Fibroblast of the aortic adventitia (primary cell): ENCODE results near the gene VAV2. TPM values are rescaled to one million over a fixed set of nuclear protein-coding genes. Genes with fewer than 3 reads are reported as not detected.

Source experiments
- DNase-seq: peaks from one replicate; pipeline ENCODE4 v3.0.0-alpha.2; 2010; ENCODE audit warnings: low read depth
- H3K4me3 ChIP-seq: 2 replicates; pipeline ENCODE4 v1.5.1; 2011; ENCODE audit warnings: low read depth, mild to moderate bottlenecking, control low read depth, low read length, moderate library complexity
- CTCF ChIP-seq: IDR thresholded peaks from 2 replicates; pipeline ENCODE4 v1.5.1; 2011; ENCODE audit warnings: mild to moderate bottlenecking, low read length, control low read depth, inconsistent platforms; ENCODE audit not compliant: insufficient read depth
- total RNA-seq: library from RNA; depleted of rRNA; stranded (reverse); fragments of >200 nt; gene quantifications from 2 replicates; pipeline ENCODE4 v1.2.3, GENCODE V29; 2012; ENCODE audit warnings: low replicate concordance

Gene VAV2
- total RNA-seq, 1 donor: 10.9 TPM

GRCh38 chr9:133775951-133776905 lies 215.9 kb downstream of the VAV2 start:
- no peak overlapping the region for H3K4me3 ChIP-seq
- no peak for TF ChIP-seq CTCF
- no peak for DNase-seq

- no peak overlapping the region for H3K4me3 ChIP-seq
- no peak for DNase-seq
- TF ChIP-seq CTCF: no peak
Measured at GRCh38 chr9:133775291-133775690, 216.8 kb downstream of the VAV2 start.

GRCh38 chr9:133774799-133775198 lies 217.3 kb downstream of the VAV2 start:
- DNase-seq: no peak
- H3K4me3 ChIP-seq: no peak overlapping the region
- no peak for TF ChIP-seq CTCF

GRCh38 chr9:133773889-133774655 lies 218.1 kb downstream of the VAV2 start:
- DNase-seq: no peak
- H3K4me3 ChIP-seq: no peak overlapping the region
- no peak for TF ChIP-seq CTCF

- TF ChIP-seq CTCF: no peak
- DNase-seq: no peak
- H3K4me3 ChIP-seq: no peak overlapping the region
Measured at GRCh38 chr9:133772581-133772980, 219.5 kb downstream of the VAV2 start.

GRCh38 chr9:133771486-133772482 lies 220.3 kb downstream of the VAV2 start:
- DNase-seq: no peak

More at GRCh38 chr9:133771486-133772482, 220.3 kb downstream of the VAV2 start:
- no peak for TF ChIP-seq CTCF
- H3K4me3 ChIP-seq: no peak overlapping the region
